ENCODE measurements around the gene NINL. TPM values are rescaled to one million over a fixed set of nuclear protein-coding genes. Genes with fewer than 3 reads are reported as not detected.
"Not testable (repeated sequence)": the region's sequence is repeated elsewhere in the genome, so short reads cannot be mapped to it uniquely, and the experiment has no call there.

NINL gene
- 26.0 and 47.0 TPM in 2 replicates for total RNA-seq (ENCODE audit: low replicate concordance)
- long read RNA-seq, full-length matches to known transcripts = 1 of 9 reads
- long read RNA-seq, partial matches to known transcripts = 6 of 9 reads
- long read RNA-seq, other reads (novel, unspliced or antisense) = 2 of 9 reads

GRCh38 chr20:25584905-25585704, at the start of gene NINL:
NINL (minus strand) TSS chr20:25585531; CDS start chr20:25526587, 58,944 bp downstream.
- H3K4me3 Mint-ChIP-seq = peak within 1 kb of the TSS; percentile 94
- H3K36me3 Mint-ChIP-seq = peaks cover 23% of the 10 kb centered on the region
- H3K27me3 Mint-ChIP-seq = no peaks in the 10 kb centered on the region
- peaks cover 26% of the 10 kb centered on the region for H3K4me1 Mint-ChIP-seq (ENCODE audit: unreplicated experiment)
- DNase-seq (ENCODE audit: extremely low spot score, unreplicated experiment) = peak; percentile 88
- no peaks in the 10 kb centered on the region for H3K9me3 Mint-ChIP-seq
- TF ChIP-seq CTCF (conservative IDR thresholded peaks at IDR 0.05) = no peak
- peak within 1 kb of the TSS; percentile 90 for H3K27ac Mint-ChIP-seq

DNA sequence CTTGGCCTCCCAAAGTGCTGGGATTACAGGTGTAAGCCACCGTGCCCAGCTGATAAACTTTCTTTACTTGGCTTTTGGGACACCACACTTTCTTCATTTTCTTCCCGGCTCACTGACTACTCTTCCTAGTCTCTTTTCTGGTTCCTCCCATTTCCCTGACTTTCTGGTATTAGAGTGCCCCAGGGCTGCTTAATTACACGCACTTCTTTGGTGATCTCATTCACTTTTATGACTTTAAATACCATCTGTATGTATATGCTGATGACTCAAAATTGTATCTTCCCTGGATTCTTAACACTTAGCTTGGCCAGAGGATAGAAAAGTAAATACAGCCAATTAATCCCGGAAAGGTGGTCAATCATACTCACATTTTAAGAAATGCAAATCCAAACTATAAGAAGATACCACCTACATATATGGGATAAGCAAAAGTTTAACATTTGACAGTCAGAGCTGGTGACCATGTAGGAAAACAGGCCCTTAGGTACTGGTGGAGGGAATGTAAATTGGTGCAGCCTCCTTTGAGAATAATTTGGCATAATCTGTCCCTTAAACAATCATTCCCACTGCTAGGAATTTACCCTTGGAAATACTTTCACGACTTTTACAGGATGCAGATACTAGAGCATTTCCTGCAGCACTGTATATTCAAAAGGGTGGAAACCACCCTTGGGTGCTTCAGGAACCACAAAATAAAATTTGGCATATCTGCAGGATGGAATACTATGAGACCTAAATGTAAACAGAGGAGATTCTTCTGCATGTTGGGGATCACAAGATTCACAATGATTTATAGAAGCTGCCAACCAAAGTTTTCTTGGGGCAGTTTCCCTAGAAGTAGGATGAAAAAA, 47.8 kb upstream of the NINL start:
- DNase-seq (ENCODE audit: extremely low spot score, unreplicated experiment) = no peak
- no peak overlapping the region for H3K4me3 Mint-ChIP-seq
- TF ChIP-seq CTCF (conservative IDR thresholded peaks at IDR 0.05) = no peak
- no peaks in the 10 kb centered on the region for H3K4me1 Mint-ChIP-seq (ENCODE audit: unreplicated experiment)
- H3K36me3 Mint-ChIP-seq = peaks cover 16% of the 10 kb centered on the region
- H3K9me3 Mint-ChIP-seq = peaks cover 4% of the 10 kb centered on the region
- no peaks in the 10 kb centered on the region for H3K27me3 Mint-ChIP-seq
- H3K27ac Mint-ChIP-seq = no peak overlapping the region

DNA sequence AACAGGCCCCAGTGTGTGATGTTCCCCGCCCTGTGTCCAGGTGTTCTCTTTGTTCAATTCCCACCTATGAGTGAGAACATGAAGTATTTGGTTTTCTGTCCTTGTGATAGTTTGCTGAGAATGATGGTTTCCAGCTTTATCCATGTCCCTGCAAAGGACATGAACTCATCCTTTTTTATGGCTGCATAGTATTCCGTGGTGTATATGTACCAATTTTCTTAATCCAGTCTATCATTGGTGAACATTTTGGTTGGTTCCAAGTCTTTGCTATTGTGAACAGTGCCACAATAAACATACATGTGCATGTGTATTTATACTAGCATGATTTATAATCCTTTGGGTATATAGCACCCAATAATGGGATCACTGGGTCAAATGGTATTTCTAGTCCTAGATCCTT, 45.3 kb upstream of the NINL start:
- not testable (repeated sequence) for H3K4me3 Mint-ChIP-seq; H3K9me3 Mint-ChIP-seq; H3K4me1 Mint-ChIP-seq (ENCODE audit: unreplicated experiment); H3K36me3 Mint-ChIP-seq; DNase-seq (ENCODE audit: extremely low spot score, unreplicated experiment); H3K27me3 Mint-ChIP-seq; H3K27ac Mint-ChIP-seq

DNA sequence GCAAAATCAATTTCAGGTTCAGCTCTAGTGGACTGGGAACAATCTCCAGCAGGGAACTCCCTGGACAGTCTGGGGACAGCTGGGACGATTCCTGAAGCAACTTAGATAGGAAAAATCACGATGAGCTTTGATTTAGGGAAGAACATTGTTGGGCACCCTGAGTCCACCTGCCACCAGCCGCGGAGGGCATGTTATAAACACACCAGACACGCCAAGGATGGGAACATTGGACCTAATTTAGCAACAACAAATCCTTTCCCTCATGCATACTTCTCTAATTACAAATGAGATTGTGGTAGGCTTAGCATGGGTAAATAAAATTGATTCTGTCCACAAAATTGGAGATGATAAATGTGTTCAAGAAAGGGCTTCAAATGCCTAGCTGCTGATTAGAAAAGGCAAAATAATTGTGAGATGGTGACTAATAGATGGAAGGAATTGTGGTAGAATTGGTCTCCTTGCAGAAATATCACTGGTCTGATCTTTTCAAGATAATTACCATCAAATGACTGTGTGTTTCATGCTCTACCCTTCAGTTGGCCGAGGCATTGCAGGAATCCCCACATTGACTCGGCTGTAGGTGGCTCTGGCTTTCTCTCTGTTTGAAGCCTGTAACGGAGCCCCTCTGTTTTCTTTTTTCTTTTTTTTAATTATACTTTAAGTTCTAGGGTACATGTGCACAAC, 44.6 kb upstream of the NINL start:
- Mint-ChIP-seq H3K36me3 (peaks cover 2% of the 10 kb centered on the region), H3K27me3 (no peaks in the 10 kb centered on the region), H3K4me3 (no peak overlapping the region), H3K4me1 (ENCODE audit: unreplicated experiment) (no peaks in the 10 kb centered on the region), H3K27ac (no peak overlapping the region), H3K9me3 (peaks cover 4% of the 10 kb centered on the region)
- TF ChIP-seq CTCF (conservative IDR thresholded peaks at IDR 0.05) = no peak
- DNase-seq (ENCODE audit: extremely low spot score, unreplicated experiment) = no peak

- H3K9me3 Mint-ChIP-seq = peaks cover 4% of the 10 kb centered on the region
- no peaks in the 10 kb centered on the region for H3K27me3 Mint-ChIP-seq
- peaks cover 15% of the 10 kb centered on the region for H3K4me1 Mint-ChIP-seq (ENCODE audit: unreplicated experiment)
- H3K36me3 Mint-ChIP-seq = no peaks in the 10 kb centered on the region
- DNase-seq (ENCODE audit: extremely low spot score, unreplicated experiment) = no peak
- H3K27ac Mint-ChIP-seq = no peak overlapping the region
- H3K4me3 Mint-ChIP-seq = no peak overlapping the region
- TF ChIP-seq CTCF (conservative IDR thresholded peaks at IDR 0.05) = no peak
Measured at GRCh38 chr20:25626779-25627178, 41.4 kb upstream of the NINL start.
